GM21737 (cell line): ENCODE data around the gene FAM78A.
"Not testable (repeated sequence)": the region's sequence is repeated elsewhere in the genome, so short reads cannot be mapped to it uniquely, and the experiment has no call there.

Experiments
- ATAC-seq: cut with Tn5 transposase; IDR thresholded peaks from one replicate; pipeline ENCODE4 v1.9.1; 2021; ENCODE audit warnings: mild to moderate bottlenecking, moderate library complexity; ENCODE audit not compliant: unreplicated experiment

Gene FAM78A

GRCh38 chr9:131216806-131217205 lies 59.5 kb downstream of the FAM78A start:
- ATAC-seq: no peak

DNA sequence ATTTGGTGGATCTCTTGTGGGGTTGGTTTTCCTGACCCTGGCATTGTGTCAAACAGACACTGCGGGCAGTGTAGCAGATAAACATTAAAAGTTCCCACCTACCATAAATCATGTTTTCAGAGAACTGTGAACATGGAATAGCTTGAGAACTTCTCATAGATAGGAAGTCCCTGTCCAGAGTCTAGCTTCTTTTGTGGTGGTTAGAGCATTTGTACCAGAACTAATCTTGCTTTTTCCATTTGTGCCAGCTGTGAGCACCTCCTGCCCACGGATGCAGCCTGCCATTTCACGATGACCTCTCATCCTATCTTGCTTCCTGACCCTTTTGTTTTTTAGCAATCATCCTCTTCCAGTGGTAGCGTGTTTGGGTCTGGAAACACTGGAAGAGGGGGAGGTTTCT lies 61.4 kb downstream of the FAM78A start:
- no peak for ATAC-seq

DNA sequence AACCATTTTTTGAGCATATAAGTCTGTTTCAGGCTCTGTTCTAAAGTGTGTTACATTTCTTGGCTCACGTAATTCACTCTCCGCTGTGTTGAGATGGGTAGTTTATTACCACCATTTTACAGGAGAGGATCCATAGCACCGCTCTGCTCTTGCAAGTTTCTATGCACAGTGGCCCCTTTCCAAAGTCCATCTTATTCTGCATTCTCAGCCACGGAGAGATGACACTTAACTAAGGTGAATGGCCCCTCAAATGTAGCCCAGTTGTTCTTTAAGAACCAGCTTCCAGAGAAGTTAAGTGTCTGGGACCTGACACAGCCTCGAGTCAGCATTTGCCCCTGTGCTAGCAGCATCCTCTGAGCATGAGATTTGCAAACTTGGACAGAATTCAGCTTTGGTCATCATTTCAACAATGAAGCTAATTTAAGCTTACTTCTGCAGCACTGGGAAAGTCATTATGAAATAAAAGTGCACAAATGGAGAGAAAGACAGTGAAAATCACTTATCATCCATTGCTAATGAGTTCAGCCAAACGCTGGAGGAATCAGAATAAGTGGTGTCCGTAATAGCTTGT lies 61.9 kb downstream of the FAM78A start:
- no peak for ATAC-seq

- not testable (repeated sequence) for ATAC-seq
These were observed 64.4 kb downstream of the FAM78A start for GRCh38 chr9:131211920-131212319.
